H1 (cell line): ENCODE data around the gene PRR16. TPM values are rescaled to one million over a fixed set of nuclear protein-coding genes. Genes with fewer than 3 reads are reported as not detected.

Experiments
- CTCF ChIA-PET: fragments of 300-600 bp; sonication (Branson Sonifier 250); formaldehyde crosslinking; loops from one replicate; lab custom pipeline; 2021; ENCODE audit not compliant: partially characterized antibody; lab: Charles Lee
- POLR2A ChIA-PET: fragments of 300-600 bp; sonication (Branson Sonifier 250); formaldehyde crosslinking; loops from one replicate; lab custom pipeline; 2021; ENCODE audit warnings: inconsistent platforms; ENCODE audit not compliant: partially characterized antibody; lab: Charles Lee
- DNase-seq, 2 experiments: peaks; one replicate each; pipeline versions ENCODE4 v3.0.0 to v3.0.0-alpha.2; 2010 to 2022; ENCODE audit warnings: low spot score in 2 of 2, low read depth in 1 of 2, mixed read lengths in 1 of 2
- FAIRE-seq: peaks from 2 replicates; lab custom pipeline; 2011; peaks lifted over from hg19 to GRCh38; lab: Jason Lieb, UNC
- H2AFZ ChIP-seq: 2 replicates; pipeline ENCODE4 v1.8.1; 2012; ENCODE audit warnings: low read length, inconsistent platforms
- H2AK5ac ChIP-seq: 2 replicates; pipeline ENCODE4 v1.6.1; 2013; ENCODE audit warnings: low read depth, low read length
- H2BK120ac ChIP-seq: replicated peaks from 2 replicates; pipeline ENCODE3; 2013; ENCODE audit warnings: low read depth, low read length, inconsistent platforms
- H2BK12ac ChIP-seq: 2 replicates; pipeline ENCODE4 v1.6.1; 2013; ENCODE audit warnings: low read depth, low read length
- H2BK15ac ChIP-seq: 2 replicates; pipeline ENCODE4 v1.6.1; 2013; ENCODE audit warnings: low read length
- H2BK20ac ChIP-seq: 2 replicates; pipeline ENCODE4 v1.6.1; 2013; ENCODE audit warnings: low read length
- H2BK5ac ChIP-seq: 2 replicates; pipeline ENCODE4 v1.6.1; 2013; ENCODE audit warnings: low read depth, low read length
- H3K14ac ChIP-seq: 2 replicates; pipeline ENCODE4 v1.6.1; 2013; ENCODE audit warnings: inconsistent platforms; ENCODE audit not compliant: insufficient read length
- H3K18ac ChIP-seq: 2 replicates; pipeline ENCODE4 v1.6.1; 2013; ENCODE audit warnings: low read length; ENCODE audit errors: extremely low read depth
- H3K23ac ChIP-seq: 2 replicates; pipeline ENCODE4 v1.6.1; 2013; ENCODE audit warnings: inconsistent platforms; ENCODE audit not compliant: insufficient read length
- H3K23me2 ChIP-seq: 2 replicates; pipeline ENCODE4 v1.6.1; 2013; ENCODE audit warnings: low read depth, low read length
- H3K27ac ChIP-seq: 2 replicates; pipeline ENCODE4 v1.6.1; 2011; ENCODE audit warnings: low read depth, low read length, inconsistent platforms
- H3K27me3 ChIP-seq, 4 experiments: replicated peaks in 1 of 4; 1 replicate in 1 of 4; 2 replicates in 3 of 4; pipeline versions ENCODE4 v1.6.1 to v1.8.1; 2011 to 2013; ENCODE audit warnings: low read length in 3 of 4, mild to moderate bottlenecking in 3 of 4, inconsistent platforms in 2 of 4, mixed read lengths in 2 of 4, moderate library complexity in 1 of 4; ENCODE audit not compliant: control insufficient read depth in 3 of 4, insufficient read depth in 3 of 4; ENCODE audit errors: extremely low read depth in 1 of 4
- H3K36me3 ChIP-seq, 4 experiments: 2 replicates each; pipeline versions ENCODE4 v1.6.1 to v1.8.1; 2011 to 2013; ENCODE audit warnings: mild to moderate bottlenecking in 4 of 4, low read length in 3 of 4, moderate library complexity in 2 of 4, control low read depth in 1 of 4, inconsistent platforms in 1 of 4; ENCODE audit not compliant: insufficient read depth in 4 of 4, control insufficient read depth in 2 of 4
- H3K4ac ChIP-seq: replicated peaks from 2 replicates; pipeline ENCODE3; 2013; ENCODE audit warnings: low read length, low read depth, mixed read lengths, inconsistent platforms; ENCODE audit not compliant: insufficient read length
- H3K4me1 ChIP-seq, 4 experiments: replicated peaks in 1 of 4; 1 replicate in 1 of 4; 2 replicates in 3 of 4; pipeline versions ENCODE4 v1.6.1 to v1.8.1; 2011 to 2013; ENCODE audit warnings: low read length in 3 of 4, inconsistent platforms in 2 of 4, mixed read lengths in 1 of 4; ENCODE audit not compliant: insufficient read depth in 4 of 4, control insufficient read depth in 3 of 4
- H3K4me2 ChIP-seq, 2 experiments: 2 replicates each; pipeline versions ENCODE4 v1.6.1 to v1.8.1; 2011 to 2013; ENCODE audit warnings: low read depth in 2 of 2, low read length in 2 of 2, control low read depth in 1 of 2, inconsistent platforms in 1 of 2, mild to moderate bottlenecking in 1 of 2; ENCODE audit not compliant: insufficient read depth in 1 of 2
- H3K4me3 ChIP-seq, 4 experiments: fragments of 200-600, 300-600 bp in 1 of 4; sonication (generic), shearing (Covaris generic), sonication (Bioruptor Twin) in 1 of 4; 2 replicates each; pipeline versions ENCODE4 v1.5.1 to v1.8.1; 2011 to 2016; ENCODE audit warnings: low read length in 4 of 4, low read depth in 3 of 4, control low read depth in 2 of 4, inconsistent platforms in 2 of 4, mild to moderate bottlenecking in 2 of 4, mixed read lengths in 1 of 4, moderate library complexity in 1 of 4; ENCODE audit not compliant: insufficient read depth in 2 of 4; ENCODE audit errors: extremely low read depth in 1 of 4
- H3K56ac ChIP-seq: replicated peaks from 2 replicates; pipeline ENCODE3; 2013; ENCODE audit warnings: low read depth, mild to moderate bottlenecking, mixed read lengths, low read length, inconsistent platforms; ENCODE audit not compliant: insufficient read length
- H3K79me1 ChIP-seq: 2 replicates; pipeline ENCODE4 v1.6.1; 2013; ENCODE audit warnings: low read depth, low read length, control low read depth
- H3K79me2 ChIP-seq, 2 experiments: 2 replicates each; pipeline versions ENCODE4 v1.6.1 to v1.8.1; 2012 to 2013; ENCODE audit warnings: low read length in 2 of 2, mild to moderate bottlenecking in 2 of 2, inconsistent platforms in 1 of 2; ENCODE audit not compliant: insufficient read depth in 2 of 2, control insufficient read depth in 1 of 2
- H3K9ac ChIP-seq, 4 experiments: replicated peaks in 1 of 4; 1 replicate in 1 of 4; 2 replicates in 3 of 4; pipeline versions ENCODE4 v1.6.1 to v1.8.1; 2011 to 2013; ENCODE audit warnings: low read depth in 3 of 4, low read length in 3 of 4, control low read depth in 2 of 4, mild to moderate bottlenecking in 2 of 4, moderate library complexity in 2 of 4, inconsistent platforms in 1 of 4; ENCODE audit errors: extremely low read depth in 1 of 4
- H3K9me3 ChIP-seq, 2 experiments: 2 replicates each; pipeline versions ENCODE4 v1.6.1 to v1.8.1; 2012 to 2013; ENCODE audit warnings: mild to moderate bottlenecking in 2 of 2, moderate library complexity in 2 of 2, control low read depth in 1 of 2, inconsistent platforms in 1 of 2, low read depth in 1 of 2, low read length in 1 of 2, mixed read lengths in 1 of 2; ENCODE audit not compliant: insufficient read depth in 2 of 2
- H4K20me1 ChIP-seq, 2 experiments: replicated peaks in 1 of 2; 2 replicates each; pipeline versions ENCODE3 to v1.8.1; 2011 to 2013; ENCODE audit warnings: inconsistent platforms in 2 of 2, low read length in 2 of 2, mild to moderate bottlenecking in 1 of 2; ENCODE audit not compliant: insufficient read depth in 2 of 2, control insufficient read depth in 1 of 2
- H4K5ac ChIP-seq: 2 replicates; pipeline ENCODE4 v1.6.1; 2013; ENCODE audit warnings: low read length, low read depth, mixed read lengths, inconsistent platforms; ENCODE audit not compliant: insufficient read length
- H4K8ac ChIP-seq: 2 replicates; pipeline ENCODE4 v1.8.0; 2013; ENCODE audit warnings: mild to moderate bottlenecking, moderate library complexity, low read length, inconsistent platforms; ENCODE audit not compliant: insufficient read depth; ENCODE audit errors: extremely low read depth
- H4K91ac ChIP-seq: replicated peaks from 2 replicates; pipeline ENCODE3; 2013; ENCODE audit warnings: low read length, mixed read lengths, inconsistent platforms; ENCODE audit not compliant: insufficient read length
- ASH2L ChIP-seq: fragments of 200-600, 300-600 bp; sonication (generic); IDR thresholded peaks from one replicate; pipeline ENCODE4 v1.7.1; 2017; ENCODE audit warnings: low read length
- CBX5 ChIP-seq: fragments of 300-800, 300-1000 bp; sonication (generic); IDR thresholded peaks from 2 replicates; pipeline ENCODE4 v1.7.1; 2016; ENCODE audit warnings: antibody characterized with exemption, low read length, low read depth
- CBX8 ChIP-seq: fragments of 300-800, 300-1000 bp; sonication (generic); IDR thresholded peaks from 2 replicates; pipeline ENCODE4 v1.7.1; 2016; ENCODE audit warnings: low read depth, low read length, borderline replicate concordance
- CEBPB ChIP-seq: IDR thresholded peaks from 2 replicates; pipeline ENCODE4 v1.6.1; 2012; ENCODE audit warnings: low read depth, low read length
- CREB1 ChIP-seq: IDR thresholded peaks from 2 replicates; pipeline ENCODE4 v1.6.1; 2012; ENCODE audit warnings: inconsistent platforms
- FOSL1 ChIP-seq: IDR thresholded peaks from 2 replicates; pipeline ENCODE4 v1.6.1; 2011; ENCODE audit warnings: mild to moderate bottlenecking, low read depth, low read length, moderate library complexity; ENCODE audit not compliant: insufficient read depth
- GTF2F1 ChIP-seq: IDR thresholded peaks from 2 replicates; pipeline ENCODE4 v1.6.1; 2012; ENCODE audit warnings: low read depth, low read length, improper control_type of control experiment, borderline replicate concordance
- NRF1 ChIP-seq: IDR thresholded peaks from 2 replicates; pipeline ENCODE4 v1.6.1; 2011; ENCODE audit warnings: mild to moderate bottlenecking, low read depth, low read length, improper control_type of control experiment
- PHF8 ChIP-seq: fragments of 200-600 bp; sonication (generic); conservative IDR thresholded peaks from 2 replicates; pipeline ENCODE4 v1.7.1; 2012; ENCODE audit warnings: low read depth, mild to moderate bottlenecking, inconsistent platforms, low read length, moderate library complexity
- SAP30 ChIP-seq: fragments of 300-600 bp; sonication (generic); IDR thresholded peaks from 2 replicates; pipeline ENCODE4 v1.7.1; 2012; ENCODE audit warnings: low read length, moderate library complexity, mild to moderate bottlenecking, inconsistent platforms; ENCODE audit not compliant: insufficient read depth, insufficient replicate concordance
- SIN3A ChIP-seq, 2 experiments: IDR thresholded peaks in 1 of 2; conservative IDR thresholded peaks in 1 of 2; 2 replicates each; pipeline ENCODE4 v1.6.1; 2011 to 2012; ENCODE audit warnings: low read length in 2 of 2, improper control_type of control experiment in 1 of 2, low read depth in 1 of 2, mild to moderate bottlenecking in 1 of 2
- WGBS, 2 experiments: shearing (Covaris generic) in 1 of 2; methylation state at CpG; one replicate each; pipeline versions ENCODE4 v1.1.6 to v1.1.7; 2013 to 2015; ENCODE audit warnings: low lambda C conversion rate in 2 of 2, mixed read lengths in 2 of 2, inconsistent platforms in 1 of 2, low coverage in 1 of 2, missing lambda C conversion rate in 1 of 2; ENCODE audit not compliant: insufficient replicate concordance in 2 of 2, insufficient coverage in 1 of 2, insufficient read length in 1 of 2; ENCODE audit errors: extremely low coverage in 1 of 2, missing lambda C conversion rate in 1 of 2; 5-methylcytosine and 5-hydroxymethylcytosine counted together
- polyA plus RNA-seq, 7 experiments: library from polyadenylated mRNA; depleted of rRNA in 3 of 7; stranded (reverse) in 5 of 7; unstranded in 2 of 7; fragments of >200 nt in 5 of 7; fragments of 200-250 nt in 2 of 7; gene quantifications; 1 replicate in 5 of 7; 2 replicates in 1 of 7; 4 replicates in 1 of 7; pipeline versions ENCODE4 v1.2.1 to v1.2.3, GENCODE V29; 2011 to 2013; ENCODE audit warnings: missing spikeins in 2 of 7, mixed read lengths in 2 of 7
- total RNA-seq: library from RNA; stranded (reverse); fragmentation: NEBNext Ultra II Directional; extraction: Animal tissue kit (Norgen Biotek cat#: 25700); gene quantifications from 2 replicates; pipeline ENCODE4 v1.2.1, GENCODE V29; 2021
- TF ChIP-seq, protein P1 (sequence below): IDR thresholded peaks from 2 replicates; pipeline ENCODE4 v1.6.1; 2012; ENCODE audit warnings: inconsistent platforms

Gene PRR16
- total and polyA plus RNA-seq, 2 of the 8 experiments (the other 6 are each of a cell fraction or from before 2014, with no cell fraction given) = 0.73 to 1.6 TPM

DNA sequence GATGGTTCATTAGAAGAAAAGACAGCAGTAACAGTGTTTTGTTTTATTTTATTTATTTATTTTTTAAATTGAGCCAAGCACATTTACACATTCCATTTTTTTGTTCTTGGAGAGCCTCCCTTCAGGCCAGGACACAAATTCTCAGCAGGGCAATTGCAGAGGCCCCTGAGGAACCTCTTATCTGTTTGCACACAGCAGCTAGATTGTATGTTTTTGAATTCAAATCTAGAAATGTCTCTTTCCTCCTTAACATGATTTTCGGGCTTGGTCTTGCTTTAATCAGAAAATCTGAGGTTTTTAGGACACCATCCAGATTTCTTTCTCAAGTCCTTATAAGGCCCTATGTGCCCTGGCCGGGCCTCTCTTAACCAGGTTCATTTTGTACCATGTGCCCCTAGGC is 76.0 kb downstream of the PRR16 start:
- Histone ChIP-seq H2BK5ac (no peak overlapping the region), H4K8ac (no peak overlapping the region), H2BK120ac (no peak overlapping the region), H3K4me1 (peaks cover 0 to 6% (median 1%) of the 10 kb centered on the region in 4 experiments; a peak in 2 of 7 replicates), H2AFZ (no peak overlapping the region), H3K27ac (no peak overlapping the region), H3K23me2 (no peaks in the 10 kb centered on the region), H4K91ac (no peak overlapping the region), H3K9ac (no peak overlapping the region), H2AK5ac (no peak overlapping the region)
- 86% methylated on average over 2 of the region's 2 CpGs; no CpG with 5 or more reads in 1 of the 2 experiments for WGBS, 2 experiments
- TF ChIP-seq GTF2F1 = no peak
- TF ChIP-seq CREB1 = no peak
- TF ChIP-seq FOSL1 = no peak
- TF ChIP-seq ASH2L = no peak
- no peak for TF ChIP-seq PHF8
- TF ChIP-seq, protein P1, sequence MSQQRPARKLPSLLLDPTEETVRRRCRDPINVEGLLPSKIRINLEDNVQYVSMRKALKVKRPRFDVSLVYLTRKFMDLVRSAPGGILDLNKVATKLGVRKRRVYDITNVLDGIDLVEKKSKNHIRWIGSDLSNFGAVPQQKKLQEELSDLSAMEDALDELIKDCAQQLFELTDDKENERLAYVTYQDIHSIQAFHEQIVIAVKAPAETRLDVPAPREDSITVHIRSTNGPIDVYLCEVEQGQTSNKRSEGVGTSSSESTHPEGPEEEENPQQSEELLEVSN = no peak
- TF ChIP-seq CBX5 = no peak
- TF ChIP-seq NRF1 = no peak
- TF ChIP-seq SIN3A (conservative IDR thresholded peaks at IDR 0.05 in 1 of 2, IDR thresholded peaks at IDR 0.05 in 1 of 2; ENCODE audit: low read depth in 1 of 2, low read length in 2 of 2) = no peak
- TF ChIP-seq SAP30 = no peak
- TF ChIP-seq CBX8 = no peak
- no peak for TF ChIP-seq CEBPB
- TF ChIP-seq, all 59 proteins: peak for 0
- Histone ChIP-seq H3K4me3 (no peak overlapping the region), H3K4ac (no peak overlapping the region), H3K56ac (no peak overlapping the region), H3K79me1 (no peaks in the 10 kb centered on the region), H3K36me3 (no peaks in the 10 kb centered on the region), H3K4me2 (no peak overlapping the region), H2BK20ac (no peak overlapping the region), H3K27me3 (no peaks in the 10 kb centered on the region), H3K14ac (no peak overlapping the region), H3K23ac (no peak overlapping the region), H4K5ac (no peak overlapping the region), H3K79me2 (no peaks in the 10 kb centered on the region), H2BK12ac (no peak overlapping the region), H2BK15ac (no peak overlapping the region), H4K20me1 (no peaks in the 10 kb centered on the region), H3K9me3 (no peaks in the 10 kb centered on the region), H3K18ac (no peak overlapping the region)
- CTCF ChIA-PET = interaction anchor here (1.0 to 1.2 kb wide), 3 partner anchors 9 to 278 kb away, joined by 3 read pairs; no protein-coding TSS in a partner anchor
- POLR2A ChIA-PET = no interaction called here
- DNase-seq (no peak), FAIRE-seq (no peak)
